Stomach smooth muscle (tissue), 2 donors: ENCODE results near the gene FAAP100.

Experiments used
- H3K27ac ChIP-seq: one replicate; pipeline ENCODE4 v1.7.0; 2013; ENCODE audit warnings: mild to moderate bottlenecking, low read length, inconsistent platforms
- H3K27me3 ChIP-seq, 2 donors: one replicate each; pipeline ENCODE4 v1.7.0; 2013; ENCODE audit warnings: low read length in 2 of 2; ENCODE audit not compliant: insufficient read depth in 2 of 2, control insufficient read depth in 1 of 2
- H3K36me3 ChIP-seq, 2 donors: one replicate each; pipeline ENCODE4 v1.7.0; 2013; ENCODE audit warnings: low read length in 2 of 2; ENCODE audit not compliant: control insufficient read depth in 2 of 2, insufficient read depth in 2 of 2
- H3K4me1 ChIP-seq: one replicate; pipeline ENCODE4 v1.7.0; 2013; ENCODE audit warnings: low read length; ENCODE audit not compliant: control insufficient read depth, insufficient read depth
- H3K4me3 ChIP-seq, 2 donors: one replicate each; pipeline ENCODE4 v1.7.0; 2013; ENCODE audit warnings: low read length in 2 of 2
- H3K9ac ChIP-seq, 2 donors: one replicate each; pipeline ENCODE4 v1.7.0; 2013; ENCODE audit warnings: low read length in 2 of 2, mild to moderate bottlenecking in 1 of 2
- H3K9me3 ChIP-seq, 2 donors: one replicate each; pipeline ENCODE4 v1.7.0; 2013; ENCODE audit warnings: low read length in 2 of 2; ENCODE audit not compliant: control insufficient read depth in 2 of 2
- donor health status: healthy.
- donor health status: Pancreatic carcinoma.

Gene FAAP100

GRCh38 chr17:81514739-81515529, 37.2 kb downstream of the FAAP100 start:
- H3K4me1 ChIP-seq, result peaks cover 54% of the 10 kb centered on the region

DNA sequence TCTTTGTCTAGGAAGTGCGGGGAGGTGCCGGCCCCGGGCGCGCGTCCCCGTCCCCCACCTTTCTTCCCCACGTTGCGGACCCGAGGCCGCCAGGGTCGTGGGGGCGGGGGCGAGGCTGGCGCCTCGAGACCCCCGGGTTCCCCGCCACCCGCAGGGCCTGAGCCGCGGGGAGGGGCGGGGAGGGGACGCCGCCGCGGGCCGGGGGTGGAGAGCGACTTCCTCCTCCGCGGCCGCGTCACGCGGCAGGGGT, 37.7 kb downstream of the FAAP100 start:
- peaks cover 24 to 28% of the 10 kb centered on the region in 2 donors for H3K36me3 ChIP-seq
- peaks cover 50% of the 10 kb centered on the region for H3K4me1 ChIP-seq

More at GRCh38 chr17:81514739-81515529, 37.2 kb downstream of the FAAP100 start:
- Histone ChIP-seq H3K27ac (peak overlapping the region; percentile 100), H3K9me3 (no peaks in the 10 kb centered on the region), H3K27me3 (no peaks in the 10 kb centered on the region), H3K36me3 (peaks cover 20 to 23% of the 10 kb centered on the region in 2 donors), H3K9ac (peak overlapping the region; percentile 84 to 99), H3K4me3 (peak overlapping the region; percentile 78 to 87)

DNA sequence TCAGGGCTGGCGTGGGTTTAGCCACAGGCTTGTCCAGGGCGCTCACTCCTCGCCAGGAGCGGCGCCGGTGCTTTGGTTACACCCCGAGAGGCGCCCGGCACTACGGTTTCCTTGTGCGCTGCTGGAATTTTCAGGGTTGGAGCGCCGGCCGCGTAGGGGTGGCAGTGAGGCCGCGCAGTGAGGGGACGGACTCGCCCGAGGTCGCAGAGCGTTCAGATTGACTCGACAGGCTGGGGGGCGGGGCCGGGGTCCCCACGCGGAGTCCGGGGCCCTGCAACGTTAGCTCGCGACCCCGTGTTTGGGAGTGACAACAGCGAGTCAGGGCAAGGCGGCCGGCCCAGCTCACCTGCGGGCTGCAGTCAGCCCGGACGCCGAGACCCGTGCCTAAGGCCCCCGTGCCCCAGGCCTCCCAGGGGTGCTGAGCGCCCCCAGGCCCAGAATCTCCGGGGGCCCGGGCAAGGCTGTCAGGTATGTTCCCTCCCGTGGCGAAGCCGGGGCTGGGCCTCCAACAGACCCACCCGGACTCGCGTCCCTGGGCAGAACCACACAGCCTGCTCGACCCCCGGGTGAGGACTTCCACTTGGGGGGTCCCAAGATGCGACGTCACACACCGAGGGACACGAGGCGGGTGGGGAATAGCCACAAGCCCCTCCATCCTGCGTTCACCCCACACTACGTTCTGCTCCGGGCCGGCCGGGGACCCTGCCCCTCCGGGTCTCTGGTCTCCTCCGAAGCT, 38.2 kb downstream of the FAAP100 start:
- H3K4me1 ChIP-seq, result peaks cover 50% of the 10 kb centered on the region
- no peaks in the 10 kb centered on the region for H3K9me3 ChIP-seq
- peak overlapping the region; percentile 86 to 87 for H3K4me3 ChIP-seq

More for the DNA sequence above, 37.7 kb downstream of the FAAP100 start:
- H3K4me3 ChIP-seq, result peak overlapping the region; percentile 86 to 87
- H3K27ac ChIP-seq, result peak overlapping the region; percentile 100
- peak overlapping the region; percentile 99 for H3K9ac ChIP-seq
- no peaks in the 10 kb centered on the region for H3K27me3 ChIP-seq
- H3K9me3 ChIP-seq, result no peaks in the 10 kb centered on the region

GRCh38 chr17:81513372-81513752, 38.8 kb downstream of the FAAP100 start:
- Histone ChIP-seq H3K27me3 (no peaks in the 10 kb centered on the region), H3K36me3 (peaks cover 33 to 37% of the 10 kb centered on the region in 2 donors)

More for the DNA sequence above, 38.2 kb downstream of the FAAP100 start:
- peak overlapping the region; percentile 100 for H3K27ac ChIP-seq
- H3K27me3 ChIP-seq, result no peaks in the 10 kb centered on the region
- peaks cover 29 to 33% of the 10 kb centered on the region in 2 donors for H3K36me3 ChIP-seq
- H3K9ac ChIP-seq, result peak overlapping the region; percentile 99

GRCh38 chr17:81512562-81513371, 39.4 kb downstream of the FAAP100 start, which contains the start of gene ACTG1:
ACTG1 (minus strand) TSS chr17:81512799; CDS start chr17:81512354, 445 bp downstream.
- H3K4me1 ChIP-seq, result peaks cover 42% of the 10 kb centered on the region

More at GRCh38 chr17:81513372-81513752, 38.8 kb downstream of the FAAP100 start:
- Histone ChIP-seq H3K9ac (peak overlapping the region; percentile 99), H3K4me3 (peak overlapping the region; percentile 86 to 87), H3K9me3 (no peaks in the 10 kb centered on the region), H3K27ac (peak overlapping the region; percentile 100), H3K4me1 (peaks cover 48% of the 10 kb centered on the region)

GRCh38 chr17:81511804-81512561, 40.2 kb downstream of the FAAP100 start:
- H3K27me3 ChIP-seq, result no peaks in the 10 kb centered on the region
- peak overlapping the region; percentile 89 to 90 for H3K9ac ChIP-seq
- H3K36me3 ChIP-seq, result peaks cover 33 to 37% of the 10 kb centered on the region in 2 donors
- H3K4me1 ChIP-seq, result peaks cover 36% of the 10 kb centered on the region
- no peaks in the 10 kb centered on the region for H3K9me3 ChIP-seq
- H3K4me3 ChIP-seq, result peak overlapping the region; percentile 98 to 99
- H3K27ac ChIP-seq, result peak overlapping the region; percentile 87

More at GRCh38 chr17:81512562-81513371, 39.4 kb downstream of the FAAP100 start, which contains the start of gene ACTG1:
- Histone ChIP-seq H3K9me3 (no peaks in the 10 kb centered on the region), H3K9ac (peak within 1 kb of the TSS; percentile 99), H3K27ac (peak within 1 kb of the TSS; percentile 100), H3K36me3 (peaks cover 33 to 37% of the 10 kb centered on the region in 2 donors), H3K4me3 (peak within 1 kb of the TSS; percentile 98 to 99), H3K27me3 (no peaks in the 10 kb centered on the region)

DNA sequence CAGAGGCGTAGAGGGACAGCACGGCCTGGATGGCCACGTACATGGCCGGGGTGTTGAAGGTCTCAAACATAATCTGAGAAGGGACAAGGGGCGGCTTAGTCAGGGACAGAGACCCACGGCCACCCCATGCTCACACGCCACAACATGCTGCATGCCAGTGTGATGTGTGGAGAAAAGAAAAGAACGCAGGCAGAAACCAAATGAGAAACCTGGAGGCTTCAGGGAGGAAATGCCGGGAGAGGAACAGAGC, 40.7 kb downstream of the FAAP100 start:
- H3K27ac ChIP-seq, result peak overlapping the region; percentile 87
- H3K9ac ChIP-seq, result peak overlapping the region; percentile 89 to 90
- H3K27me3 ChIP-seq, result no peaks in the 10 kb centered on the region
- H3K4me3 ChIP-seq, result peak overlapping the region; percentile 98 to 99
- no peaks in the 10 kb centered on the region for H3K9me3 ChIP-seq
- peaks cover 31% of the 10 kb centered on the region for H3K4me1 ChIP-seq
- H3K36me3 ChIP-seq, result peaks cover 33 to 37% of the 10 kb centered on the region in 2 donors

GRCh38 chr17:81510785-81511553, 41.2 kb downstream of the FAAP100 start:
- no peaks in the 10 kb centered on the region for H3K9me3 ChIP-seq
- H3K27me3 ChIP-seq, result no peaks in the 10 kb centered on the region
- peaks cover 33 to 37% of the 10 kb centered on the region in 2 donors for H3K36me3 ChIP-seq
- peak overlapping the region; percentile 98 to 99 for H3K4me3 ChIP-seq
- peaks cover 26% of the 10 kb centered on the region for H3K4me1 ChIP-seq
- peak overlapping the region; percentile 87 for H3K27ac ChIP-seq
- H3K9ac ChIP-seq, result peak overlapping the region; percentile 89 to 90

- H3K4me3 ChIP-seq, result peak overlapping the region; percentile 98 to 99
- H3K27ac ChIP-seq, result peak overlapping the region; percentile 62
- no peaks in the 10 kb centered on the region for H3K27me3 ChIP-seq
- no peaks in the 10 kb centered on the region for H3K9me3 ChIP-seq
- peak overlapping the region; percentile 89 to 90 for H3K9ac ChIP-seq
- H3K4me1 ChIP-seq, result peaks cover 18% of the 10 kb centered on the region
- H3K36me3 ChIP-seq, result peaks cover 33 to 37% of the 10 kb centered on the region in 2 donors
These were observed 42.0 kb downstream of the FAAP100 start for GRCh38 chr17:81509972-81510784.
